Erythroblast (primary cell): Measurements from ENCODE around the gene ARHGEF6.

ENCODE experiments used
- GATA1 ChIP-seq: IDR thresholded peaks from 2 replicates; pipeline ENCODE4 v1.6.1; 2011; ENCODE audit warnings: low read depth, mild to moderate bottlenecking, control low read depth, low read length, moderate library complexity
- POLR2A ChIP-seq: IDR thresholded peaks from 2 replicates; pipeline ENCODE4 v1.6.1; 2011; ENCODE audit warnings: mild to moderate bottlenecking, low read length

GRCh38 chrX:136822337-136823095 is 41.8 kb upstream of the ARHGEF6 start:
- no peak for TF ChIP-seq POLR2A
- TF ChIP-seq GATA1: no peak
